OCI-LY7 (cell line): ENCODE results near the gene CACNB3. TPM values are rescaled to one million over a fixed set of nuclear protein-coding genes. Genes with fewer than 3 reads are reported as not detected.

Experiments used
- BruUV-seq: library from RNA; stranded (reverse); fragments of 400-500 nt; replicated peaks from 2 replicates; lab custom pipeline; 2021; lab: Mats Ljungman, UMichigan
- CTCF ChIA-PET: fragments of 300-600 bp; sonication (Branson Sonifier 250); formaldehyde crosslinking; loops from one replicate; lab custom pipeline; 2022; ENCODE audit warnings: antibody characterized with exemption; ENCODE audit not compliant: unreplicated experiment; lab: Charles Lee
- POLR2A ChIA-PET: fragments of 300-600 bp; sonication (Branson Sonifier 250); formaldehyde crosslinking; loops from one replicate; lab custom pipeline; 2022; ENCODE audit warnings: antibody characterized with exemption; lab: Charles Lee
- DNase-seq: peaks from one replicate; pipeline ENCODE4 v3.0.0-alpha.2; 2015; ENCODE audit warnings: low spot score
- H2AFZ ChIP-seq: fragments of 200-600 bp; sonication (generic), shearing (Covaris generic); 2 replicates; pipeline ENCODE4 v1.6.1; 2014; ENCODE audit warnings: mild to moderate bottlenecking, antibody characterized with exemption, low read length, moderate library complexity
- H3K27ac ChIP-seq: fragments of 200-600 bp; sonication (generic); 2 replicates; pipeline ENCODE4 v1.5.1; 2014; ENCODE audit warnings: mixed run types, low read depth, mild to moderate bottlenecking, moderate library complexity, low read length, inconsistent platforms; ENCODE audit not compliant: poor library complexity, severe bottlenecking
- H3K36me3 ChIP-seq: fragments of 200-600 bp; sonication (generic); 2 replicates; pipeline ENCODE4 v1.6.1; 2014; ENCODE audit warnings: mild to moderate bottlenecking, antibody characterized with exemption, low read length, moderate library complexity, mixed read lengths; ENCODE audit not compliant: insufficient read depth
- H3K4me1 ChIP-seq: fragments of 200-600 bp; sonication (generic); 2 replicates; pipeline ENCODE4 v1.5.1; 2014; ENCODE audit warnings: mild to moderate bottlenecking, low read length; ENCODE audit not compliant: insufficient read depth, poor library complexity, severe bottlenecking
- H3K4me2 ChIP-seq: fragments of 200-600 bp; sonication (generic); 2 replicates; pipeline ENCODE4 v1.6.1; 2014; ENCODE audit warnings: mild to moderate bottlenecking, low read length
- H3K4me3 ChIP-seq: fragments of 200-600 bp; sonication (generic); 2 replicates; pipeline ENCODE4 v1.5.1; 2014; ENCODE audit warnings: mild to moderate bottlenecking, low read depth, low read length; ENCODE audit not compliant: poor library complexity, severe bottlenecking
- H3K79me2 ChIP-seq: fragments of 200-600 bp; sonication (generic); 2 replicates; pipeline ENCODE4 v1.6.1; 2016; ENCODE audit warnings: low read depth, mild to moderate bottlenecking, low read length, moderate library complexity, mixed read lengths; ENCODE audit not compliant: insufficient read depth
- H3K9me2 ChIP-seq: fragments of 200-600 bp; sonication (generic); 2 replicates; pipeline ENCODE4 v1.6.1; 2016; ENCODE audit warnings: mild to moderate bottlenecking, low read length, mixed read lengths; ENCODE audit not compliant: insufficient read depth
- H3K9me3 ChIP-seq: fragments of 200-600 bp; sonication (generic); 2 replicates; pipeline ENCODE4 v1.6.1; 2014; ENCODE audit warnings: mild to moderate bottlenecking, mixed run types, low read length, mixed read lengths
- H4K20me1 ChIP-seq: fragments of 200-600 bp; sonication (generic); 2 replicates; pipeline ENCODE4 v1.6.1; 2014; ENCODE audit warnings: mild to moderate bottlenecking, antibody characterized with exemption, low read length, moderate library complexity, mixed read lengths; ENCODE audit not compliant: insufficient read depth
- EZH2phosphoT487 ChIP-seq: fragments of 200-600 bp; sonication (generic); IDR thresholded peaks from 2 replicates; pipeline ENCODE4 v1.6.1; 2018; ENCODE audit warnings: low read depth, borderline replicate concordance, mild to moderate bottlenecking, mixed run types, antibody characterized with exemption, low read length, moderate library complexity, mixed read lengths
- intact Hi-C: fragments of 100-400 bp; cut with micrococcal nuclease; formaldehyde crosslinking; loops from one replicate; pipeline ENCODE4 v1.10.0; 2022; ENCODE audit not compliant: unreplicated experiment
- total RNA-seq, 2 experiments: library from RNA; depleted of rRNA in 1 of 2; stranded (reverse); fragments of >200 nt in 1 of 2; shearing (Covaris generic) in 1 of 2; gene quantifications; 2 replicates each; pipeline ENCODE4 v1.2.3, GENCODE V29; 2014 to 2022
- TF ChIP-seq, protein P1 (sequence below): fragments of 200-600 bp; sonication (generic); conservative IDR thresholded peaks from 2 replicates; pipeline ENCODE4 v1.5.1; 2014; ENCODE audit warnings: mild to moderate bottlenecking, antibody characterized with exemption, low read length, moderate library complexity, mixed read lengths

CACNB3 gene
- total RNA-seq, 2 experiments from 2014 or later: 5.6 to 20.6 TPM

DNA sequence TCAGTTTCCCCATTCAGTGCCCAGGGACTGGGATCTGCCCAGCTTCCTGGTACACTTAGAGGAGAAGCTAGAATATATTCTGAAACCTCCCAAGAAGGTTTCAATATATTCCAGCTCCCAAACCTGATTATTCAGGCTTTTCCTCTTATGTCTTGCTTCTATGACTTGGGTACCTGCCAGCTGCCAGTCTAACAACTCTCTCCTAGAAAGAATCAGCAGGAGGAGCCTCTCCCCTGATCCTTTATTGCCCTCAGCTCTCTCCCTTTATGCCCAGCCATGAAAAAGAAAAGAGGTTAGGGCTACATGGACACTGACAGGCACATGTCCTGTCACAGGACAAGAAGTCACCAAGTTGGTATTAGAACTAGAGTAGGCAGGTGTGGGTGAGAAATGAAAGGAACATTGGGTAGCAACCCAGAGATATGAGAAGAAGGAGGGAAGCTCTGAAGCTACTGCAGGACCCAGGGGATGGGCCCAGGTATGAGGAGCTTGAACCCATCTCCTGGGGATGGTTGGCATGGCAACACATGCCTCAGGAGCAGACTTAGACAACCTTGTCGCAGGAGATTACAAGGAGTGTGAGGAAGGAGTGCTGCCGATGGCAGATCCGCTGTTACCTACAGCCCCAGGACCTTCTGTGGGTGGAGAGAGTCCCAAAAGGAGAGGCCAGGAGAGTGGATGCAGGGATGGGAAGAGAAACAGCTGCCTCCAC lies 2.0 kb upstream of the CACNB3 start:
- Histone ChIP-seq H3K9me3 (no peaks in the 10 kb centered on the region), H2AFZ (no peak overlapping the region; the same call in 1 of the 2 replicates), H3K9me2 (no peaks in the 10 kb centered on the region), H3K79me2 (no peaks in the 10 kb centered on the region), H3K4me2 (peak overlapping the region; percentile 78), H3K36me3 (no peaks in the 10 kb centered on the region), H4K20me1 (no peaks in the 10 kb centered on the region), H3K4me3 (peak overlapping the region; percentile 72), H3K4me1 (peaks cover 27% of the 10 kb centered on the region), H3K27ac (no peak overlapping the region)
- DNase-seq: no peak
- no TSS peak for BruUV-seq
- TF ChIP-seq, protein P1, sequence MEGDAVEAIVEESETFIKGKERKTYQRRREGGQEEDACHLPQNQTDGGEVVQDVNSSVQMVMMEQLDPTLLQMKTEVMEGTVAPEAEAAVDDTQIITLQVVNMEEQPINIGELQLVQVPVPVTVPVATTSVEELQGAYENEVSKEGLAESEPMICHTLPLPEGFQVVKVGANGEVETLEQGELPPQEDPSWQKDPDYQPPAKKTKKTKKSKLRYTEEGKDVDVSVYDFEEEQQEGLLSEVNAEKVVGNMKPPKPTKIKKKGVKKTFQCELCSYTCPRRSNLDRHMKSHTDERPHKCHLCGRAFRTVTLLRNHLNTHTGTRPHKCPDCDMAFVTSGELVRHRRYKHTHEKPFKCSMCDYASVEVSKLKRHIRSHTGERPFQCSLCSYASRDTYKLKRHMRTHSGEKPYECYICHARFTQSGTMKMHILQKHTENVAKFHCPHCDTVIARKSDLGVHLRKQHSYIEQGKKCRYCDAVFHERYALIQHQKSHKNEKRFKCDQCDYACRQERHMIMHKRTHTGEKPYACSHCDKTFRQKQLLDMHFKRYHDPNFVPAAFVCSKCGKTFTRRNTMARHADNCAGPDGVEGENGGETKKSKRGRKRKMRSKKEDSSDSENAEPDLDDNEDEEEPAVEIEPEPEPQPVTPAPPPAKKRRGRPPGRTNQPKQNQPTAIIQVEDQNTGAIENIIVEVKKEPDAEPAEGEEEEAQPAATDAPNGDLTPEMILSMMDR: no peak
- TF ChIP-seq EZH2phosphoT487: no peak
- intact Hi-C loops: no loop called here
- POLR2A ChIA-PET: interaction anchor here (0.6 to 1.3 kb wide), 3 partner anchors 100 to 375 kb away, joined by 3 read pairs; partner anchors contain the start of gene CCNT1
- CTCF ChIA-PET: interaction anchor here (0.9 to 2.1 kb wide), 3 partner anchors 13 to 63 kb away, joined by 3 to 6 read pairs (median 5); no protein-coding TSS in a partner anchor

DNA sequence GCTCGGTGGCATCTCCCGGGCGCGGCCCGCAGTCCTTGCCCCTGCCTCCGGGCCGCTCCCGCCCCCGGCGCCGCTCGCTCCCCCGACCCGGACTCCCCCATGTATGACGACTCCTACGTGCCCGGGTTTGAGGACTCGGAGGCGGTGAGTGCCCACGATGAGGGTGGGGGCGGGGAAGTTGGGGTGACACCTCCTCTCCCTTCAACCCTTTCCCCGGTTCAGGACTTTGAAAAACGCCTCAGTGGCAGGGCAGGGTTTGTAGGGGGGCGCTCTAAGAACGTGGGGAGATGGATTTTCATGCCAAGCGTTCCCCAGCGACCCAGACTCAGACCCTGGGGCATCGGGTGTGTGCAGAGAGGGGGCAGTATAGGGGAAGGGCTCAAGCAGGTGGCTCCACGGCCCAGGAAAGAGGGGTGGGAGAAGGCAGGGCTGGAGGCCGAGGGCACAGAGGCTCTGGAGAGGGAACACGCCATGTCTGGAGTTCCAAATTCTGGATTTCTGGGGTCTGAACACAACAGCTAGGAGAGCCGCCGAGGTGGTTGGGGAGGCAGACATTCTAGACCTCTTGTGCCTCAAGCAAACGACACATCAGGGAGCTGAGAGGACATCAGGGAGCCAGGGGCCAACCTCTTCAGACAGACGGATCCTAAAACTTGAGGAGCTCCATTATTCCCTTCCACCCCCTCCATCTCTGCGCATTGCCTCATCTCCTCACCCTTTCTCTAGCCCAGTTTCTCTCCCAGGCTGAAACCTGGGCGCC lies 715 bp downstream of the CACNB3 start:
- H3K9me2 ChIP-seq: no peaks in the 10 kb centered on the region
- peaks cover 24% of the 10 kb centered on the region for H3K4me1 ChIP-seq
- H3K36me3 ChIP-seq: no peaks in the 10 kb centered on the region
- ChIA-PET POLR2A (interaction anchor here (0.6 to 0.9 kb wide), 4 partner anchors 15 to 1106 kb away, joined by 3 to 4 read pairs (median 3); no protein-coding TSS in a partner anchor), CTCF (no interaction called here)
- peak; percentile 37 for DNase-seq
- BruUV-seq: no TSS peak
- peak overlapping the region; percentile 71 for H3K4me2 ChIP-seq
- H3K79me2 ChIP-seq: no peaks in the 10 kb centered on the region
- no peaks in the 10 kb centered on the region for H4K20me1 ChIP-seq
- intact Hi-C loops: no loop called here
- no peaks in the 10 kb centered on the region for H3K9me3 ChIP-seq
- no peak overlapping the region for H3K27ac ChIP-seq
- H3K4me3 ChIP-seq: peak overlapping the region; percentile 61
- no peak for TF ChIP-seq EZH2phosphoT487
- TF ChIP-seq, protein P1: peak; percentile 72
- H2AFZ ChIP-seq: no peak overlapping the region
